ENCODE data around the gene ANK3.

Gene ANK3

DNA sequence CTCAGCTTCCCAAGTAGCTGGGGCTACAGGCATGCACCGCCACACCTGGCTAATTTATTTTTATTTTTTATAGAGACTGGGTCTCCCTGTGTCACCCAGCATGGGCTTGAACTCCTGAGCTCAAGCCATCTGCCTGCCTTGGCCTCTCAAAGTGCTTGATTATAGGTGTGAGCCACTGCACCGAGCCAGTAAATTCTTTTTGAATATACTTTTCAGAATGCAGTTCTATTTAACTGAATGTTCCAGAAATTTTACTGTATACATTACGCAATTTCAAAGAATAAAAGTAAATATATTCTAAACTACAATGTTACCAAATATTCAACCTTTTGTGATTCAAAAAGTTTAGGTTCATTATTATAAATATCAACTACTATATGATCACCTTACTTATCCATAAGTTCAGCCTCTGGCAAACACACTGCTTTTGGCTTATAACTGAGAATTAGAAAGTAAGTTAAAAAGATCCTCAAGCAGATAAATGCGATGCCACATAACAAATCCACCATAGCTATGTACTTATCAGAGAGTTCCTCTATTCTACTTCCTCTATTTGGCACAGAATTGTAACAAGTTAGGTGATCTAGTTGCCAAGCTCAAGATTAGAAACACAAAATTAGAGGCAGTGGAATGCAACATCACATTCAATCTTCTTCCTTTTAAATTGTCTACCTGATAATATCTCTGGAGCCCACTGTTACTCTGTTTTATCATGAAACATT, 118.2 kb downstream of the ANK3 start:
- DNase-seq: no peak

DNA sequence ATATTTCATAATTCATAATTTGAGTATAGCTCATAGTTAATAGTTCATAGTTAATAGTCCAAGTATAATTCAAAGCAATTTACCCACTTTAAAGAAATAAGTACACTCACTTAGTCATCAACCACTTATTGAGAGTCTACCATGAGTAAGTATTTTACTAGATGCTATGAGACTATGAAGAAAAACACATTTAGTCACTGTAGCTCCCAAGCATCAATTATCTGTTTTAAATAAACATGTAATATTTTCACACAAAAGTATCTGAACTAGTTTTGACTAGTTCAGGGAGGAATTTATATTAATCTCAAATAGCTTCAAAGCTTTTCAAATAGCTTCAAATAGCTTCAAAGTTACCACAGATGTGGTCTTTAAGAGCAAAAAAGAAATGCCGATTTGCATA, 119.2 kb downstream of the ANK3 start:
- DNase-seq: no peak

DNA sequence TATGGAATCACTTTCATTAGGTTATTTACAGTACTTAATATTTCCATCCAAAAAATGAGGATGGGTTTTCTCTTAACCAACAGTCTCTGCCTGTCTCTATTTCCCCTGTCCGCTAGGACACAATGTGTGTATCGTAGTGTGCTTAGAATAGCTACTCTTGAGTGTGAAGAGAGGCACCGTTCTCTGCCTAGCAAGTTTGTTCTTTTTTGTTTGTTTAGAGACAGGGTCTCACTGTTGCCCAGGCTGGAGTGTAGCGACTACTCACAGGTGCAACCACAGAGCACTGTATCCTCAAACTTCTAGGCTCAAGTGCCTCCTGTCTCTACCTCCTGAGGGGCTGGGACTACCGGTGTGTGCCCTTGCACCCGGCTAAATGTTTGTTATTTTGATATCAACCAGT, 121.9 kb downstream of the ANK3 start:
- no peak for DNase-seq

DNA sequence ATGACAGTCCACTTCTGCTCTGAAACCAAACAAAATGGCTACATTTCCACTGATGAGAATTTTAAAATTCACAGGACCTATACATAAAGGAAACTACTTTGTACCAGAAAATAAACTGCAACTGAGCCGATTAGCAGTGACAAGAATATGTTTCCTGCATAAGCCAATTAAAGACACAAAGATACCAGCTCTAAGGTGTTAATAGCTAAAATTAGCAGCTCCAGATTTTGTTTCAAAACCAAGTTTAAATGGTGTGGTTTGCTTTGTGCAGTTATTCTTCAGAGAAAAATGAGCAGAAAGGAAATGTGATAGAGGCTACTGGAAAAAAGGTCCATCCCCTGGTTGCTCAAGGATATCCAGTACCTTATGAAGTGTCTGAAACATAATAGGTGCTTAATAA, 123.2 kb downstream of the ANK3 start:
- DNase-seq: no peak

DNA sequence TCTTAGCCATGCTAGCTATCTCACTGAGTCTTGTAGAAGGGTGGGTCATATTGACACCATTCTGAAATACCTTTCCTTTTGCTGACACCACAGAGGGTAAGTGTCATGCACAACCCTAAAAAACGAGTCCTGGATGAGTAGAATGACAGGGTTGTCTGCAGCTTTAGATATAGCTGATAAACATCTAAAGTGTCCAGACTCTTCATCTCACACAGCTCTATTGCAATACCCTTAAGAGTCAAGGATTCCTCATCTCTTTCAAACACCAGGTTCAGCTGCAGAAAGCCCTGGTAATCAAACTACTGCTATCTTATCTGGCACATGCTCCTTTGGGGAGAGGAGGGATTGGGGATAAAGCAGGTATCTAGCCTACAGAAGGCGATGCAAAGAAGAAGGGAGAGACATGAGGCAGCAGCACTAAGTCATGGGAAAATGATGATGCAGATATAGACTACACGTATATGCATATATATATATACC, 127.0 kb downstream of the ANK3 start:
- DNase-seq: no peak

DNA sequence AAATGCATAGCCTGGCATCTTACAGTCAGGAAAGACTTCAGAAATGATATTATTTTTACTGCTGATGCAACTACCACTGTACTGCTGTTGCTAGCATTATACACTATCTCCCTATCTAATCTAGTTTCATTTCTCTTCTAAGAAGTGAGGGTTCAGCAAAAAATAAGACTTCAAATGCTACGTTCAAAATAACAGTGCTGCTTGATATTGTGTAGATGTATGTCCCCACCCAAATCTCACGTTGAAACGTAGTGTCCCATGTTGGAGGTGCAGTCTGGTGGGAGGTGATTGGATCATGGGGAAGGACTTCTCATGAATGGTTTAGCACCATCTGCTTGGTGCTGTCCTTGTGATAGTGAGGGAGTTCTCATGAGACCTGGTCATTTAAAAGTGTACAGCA, 129.4 kb downstream of the ANK3 start:
- DNase-seq: peak; percentile 8

DNA sequence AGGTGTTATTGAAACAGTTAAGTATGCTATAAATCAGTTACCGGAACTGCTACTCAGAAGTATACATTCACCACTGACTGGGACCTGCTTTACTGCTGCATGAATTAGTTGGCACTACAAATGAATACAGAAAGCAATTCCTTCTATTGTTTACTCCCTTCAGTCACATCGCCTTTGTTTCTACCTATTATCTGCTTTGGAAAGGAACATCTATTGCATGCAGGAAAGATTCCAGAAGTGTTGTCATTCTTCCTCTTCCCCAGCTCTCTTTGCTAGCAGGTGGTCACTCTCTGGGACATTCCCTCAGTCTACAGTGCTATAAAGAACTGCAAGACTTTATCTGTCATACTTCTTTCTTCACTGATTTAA, 131.3 kb downstream of the ANK3 start:
- no peak for DNase-seq

DNA sequence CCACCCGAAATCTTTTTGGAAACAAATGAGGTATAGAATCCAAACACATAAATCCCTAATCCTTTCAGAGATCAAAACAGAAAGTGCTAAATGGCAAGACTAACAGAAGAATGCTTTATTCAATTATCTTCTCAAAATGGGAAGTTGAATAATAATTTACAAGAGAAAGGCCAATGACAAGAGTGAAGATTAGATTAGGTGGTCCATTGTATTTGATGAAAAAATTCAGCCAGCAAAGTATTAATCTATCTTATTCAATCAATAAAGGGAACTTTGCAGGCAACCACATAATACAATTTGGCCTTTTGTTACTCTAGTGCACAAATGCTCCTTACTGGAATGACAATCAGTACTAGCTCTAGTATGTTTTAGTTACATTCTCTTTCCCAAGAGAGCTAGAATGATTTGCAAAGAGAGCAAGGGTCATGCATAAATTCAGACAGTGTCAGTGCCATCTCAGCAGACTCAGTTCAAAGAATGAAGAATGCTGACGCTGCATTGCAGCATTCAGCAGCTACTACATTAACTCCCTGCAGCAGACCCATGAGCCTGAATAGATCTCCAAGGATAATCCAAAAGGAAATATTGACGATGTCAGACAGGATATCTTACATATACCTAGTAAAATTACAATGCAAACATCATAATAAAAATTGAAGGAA, 131.8 kb downstream of the ANK3 start:
- no peak for DNase-seq

DNA sequence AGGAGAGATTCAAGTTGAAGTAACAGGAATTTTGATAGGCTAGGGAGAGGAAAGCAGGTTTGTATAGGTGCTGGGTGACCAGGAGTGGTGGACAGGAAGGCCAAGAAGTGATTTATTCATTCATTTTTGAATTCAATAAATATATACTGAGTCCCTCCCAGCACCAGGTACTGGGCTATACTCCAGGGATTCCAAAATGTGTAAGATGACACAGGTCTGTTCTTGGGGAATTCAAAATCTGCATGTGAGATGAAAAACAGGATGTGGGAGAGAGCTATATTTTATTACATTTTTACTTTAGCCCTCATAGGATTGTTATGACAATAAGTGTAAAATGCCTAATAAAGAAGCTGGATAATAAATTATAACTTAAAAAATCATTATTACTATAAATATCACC, 134.9 kb downstream of the ANK3 start:
- DNase-seq: no peak

DNA sequence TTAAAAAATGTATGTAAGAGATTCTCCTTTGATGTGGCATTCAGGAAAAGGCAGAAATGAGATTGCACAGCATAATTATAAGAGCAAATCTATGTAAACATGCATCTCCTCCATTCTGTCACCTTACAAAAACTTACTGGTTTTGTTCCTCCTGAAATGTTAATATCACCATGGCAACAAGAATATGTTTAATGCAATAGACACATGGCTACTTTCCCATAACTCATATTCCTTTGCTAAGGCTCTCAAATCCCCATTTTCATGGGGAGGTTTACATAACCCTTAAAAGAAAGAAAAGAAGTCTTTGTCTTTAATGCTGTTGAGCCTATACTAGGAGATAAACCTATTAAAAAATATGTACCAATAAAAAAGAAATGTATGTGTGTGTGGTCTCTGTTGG, 136.2 kb downstream of the ANK3 start:
- no peak for DNase-seq

DNA sequence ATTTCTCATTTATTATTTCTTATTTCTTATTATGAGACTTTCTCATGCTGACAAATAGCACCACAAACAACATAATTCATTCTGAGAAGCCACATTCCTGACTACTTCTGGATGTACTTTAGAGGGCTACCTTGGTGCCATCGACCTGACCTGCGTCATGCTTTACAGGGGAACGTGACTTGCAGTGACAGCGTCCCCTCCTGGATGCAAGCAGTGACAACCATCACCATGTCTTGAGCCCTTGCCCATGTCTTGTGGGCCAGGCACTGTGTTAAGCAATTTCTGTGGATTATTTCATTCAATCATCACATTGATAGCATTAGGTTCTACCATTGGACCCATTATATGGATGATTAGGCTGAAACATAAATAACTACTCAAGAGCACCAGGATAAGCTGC, 137.0 kb downstream of the ANK3 start:
- DNase-seq: no peak

DNA sequence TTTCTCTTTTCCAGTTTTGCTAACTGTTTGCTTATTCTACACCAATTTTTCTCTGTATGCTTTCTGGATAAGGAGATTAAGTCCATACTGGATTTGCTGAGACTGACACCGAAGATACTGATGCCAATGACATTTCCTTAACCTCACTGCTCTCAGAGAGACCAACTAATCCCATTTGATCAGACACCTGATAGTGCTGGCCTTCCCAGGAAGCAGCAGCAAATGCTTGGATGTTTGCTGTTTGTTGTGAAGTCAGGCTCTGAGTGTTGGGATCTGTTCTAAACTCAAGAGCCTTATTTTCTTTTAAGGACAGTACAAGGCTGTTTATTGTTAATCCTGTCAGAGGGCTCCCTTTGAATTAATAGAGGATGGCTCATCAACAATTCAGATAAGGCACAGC, 143.3 kb downstream of the ANK3 start:
- no peak for DNase-seq

DNA sequence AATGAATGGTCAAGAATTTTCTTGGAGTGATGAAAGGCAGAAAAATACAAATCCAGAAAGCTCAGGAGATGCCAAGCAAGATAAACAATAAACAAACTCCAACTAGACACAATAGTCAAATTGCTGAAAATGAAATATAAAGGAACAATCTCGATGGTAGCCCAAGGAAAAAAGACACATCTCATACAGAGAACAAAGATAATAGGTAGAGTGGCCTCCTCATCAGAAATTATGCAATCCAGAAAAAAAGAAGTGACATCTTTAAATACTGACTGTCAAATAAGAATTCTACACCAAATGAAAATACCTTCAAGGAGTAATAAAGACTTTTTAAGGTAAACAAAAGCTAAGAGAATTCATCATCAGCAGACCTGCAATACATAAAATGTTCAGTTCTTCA, 150.4 kb downstream of the ANK3 start:
- no peak for DNase-seq

DNA sequence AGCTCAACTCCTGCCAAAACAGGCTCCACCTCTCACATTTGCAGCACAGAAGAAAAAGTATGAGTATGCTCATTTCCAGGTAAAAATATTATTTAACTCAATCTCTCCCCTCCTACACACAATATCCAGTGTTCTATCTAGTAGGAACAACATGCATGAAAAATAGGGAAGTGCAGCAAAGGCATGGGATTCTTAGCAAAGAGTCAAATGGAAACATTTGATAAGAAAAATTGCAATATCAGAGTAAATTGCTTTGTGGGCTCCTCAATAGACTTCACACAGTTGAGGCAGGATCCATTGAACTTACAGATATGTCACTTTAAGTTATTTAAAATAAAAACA, 150.9 kb downstream of the ANK3 start:
- no peak for DNase-seq

DNA sequence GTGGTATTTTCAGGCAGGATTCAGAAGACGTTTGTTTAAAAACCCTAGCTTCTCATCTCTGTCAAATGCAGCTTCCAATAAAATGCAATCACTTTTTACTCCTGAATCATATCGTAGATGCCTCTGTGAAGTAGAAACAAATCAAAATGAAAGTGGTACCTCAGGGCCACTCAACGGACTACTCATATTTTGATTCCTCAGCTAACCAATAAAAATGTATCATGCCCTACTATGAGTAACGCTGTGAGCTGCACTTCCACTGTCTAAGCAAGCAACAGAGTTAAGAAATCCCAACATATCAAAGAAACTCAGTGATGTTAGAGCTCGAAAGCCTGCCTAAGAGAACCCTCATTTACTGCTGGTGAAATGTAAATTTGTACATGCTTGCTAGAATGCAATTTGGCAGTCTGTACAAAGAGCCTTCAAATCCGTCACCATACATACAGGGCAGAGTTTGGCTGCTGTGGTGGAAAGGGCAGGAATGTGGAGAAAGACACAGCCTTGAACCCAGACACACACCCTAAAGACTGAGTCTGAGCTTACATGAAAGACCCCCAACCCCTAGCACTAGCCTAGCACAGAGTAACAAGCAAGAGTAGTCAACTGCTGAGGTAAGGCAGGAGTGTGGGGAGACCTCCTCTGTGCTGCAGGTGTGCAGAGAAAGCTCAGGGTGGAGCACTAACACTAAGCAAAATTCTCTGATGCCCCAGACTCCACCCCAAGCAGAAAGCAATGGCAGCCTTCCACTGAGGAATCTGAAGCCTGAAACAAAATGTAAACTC, 151.5 kb downstream of the ANK3 start:
- peak; percentile 88 for DNase-seq

DNA sequence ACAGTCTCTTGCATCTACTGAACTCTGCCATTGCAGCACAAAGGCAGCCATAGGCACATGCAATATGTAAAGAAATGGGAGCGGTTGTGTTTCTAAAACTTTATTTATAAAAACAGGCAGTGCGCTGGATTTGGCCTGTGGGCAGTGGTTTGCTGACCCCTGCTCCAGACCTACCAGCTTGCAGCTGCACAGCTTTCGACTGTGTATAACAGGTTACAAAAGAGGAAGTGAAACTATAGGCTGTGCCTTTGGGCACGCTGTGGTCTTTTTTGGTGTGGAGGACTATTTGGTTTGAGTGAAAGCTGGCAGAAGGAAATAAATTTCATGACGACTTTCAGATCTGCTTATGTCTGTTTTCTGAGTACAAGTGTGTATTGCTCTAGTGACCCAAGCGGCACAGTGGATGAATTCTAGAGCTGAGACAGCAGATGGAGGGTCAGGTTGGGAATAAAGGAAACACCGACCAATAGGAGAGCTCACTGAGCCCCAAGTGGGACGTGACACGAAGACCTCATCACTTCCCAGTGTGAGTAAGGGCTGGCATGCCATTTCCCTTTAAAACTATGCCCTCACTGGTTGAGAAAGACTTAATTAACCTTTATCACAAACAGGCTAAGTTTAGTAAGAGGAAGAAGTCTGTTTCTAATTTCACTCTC, 152.7 kb downstream of the ANK3 start:
- DNase-seq: peak; percentile 67

DNA sequence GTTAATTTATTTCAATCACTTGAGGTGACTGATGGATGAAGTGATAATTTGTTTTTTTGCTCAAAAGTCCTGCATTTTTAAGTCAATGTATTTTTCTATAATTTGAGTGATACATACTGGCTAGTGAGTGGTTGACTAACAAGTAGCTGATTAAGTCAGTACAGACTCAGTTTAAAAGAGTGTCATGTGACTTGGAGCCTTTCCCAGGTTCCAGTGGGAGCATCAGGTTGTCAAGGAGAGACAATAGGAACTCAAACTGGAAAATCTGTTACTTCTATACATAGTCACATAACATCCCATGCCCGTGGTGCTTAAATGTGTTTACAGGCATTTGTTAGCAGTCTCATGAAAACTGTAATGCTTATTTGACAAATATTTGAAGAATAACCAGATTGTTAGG, 154.7 kb downstream of the ANK3 start:
- DNase-seq: no peak

DNA sequence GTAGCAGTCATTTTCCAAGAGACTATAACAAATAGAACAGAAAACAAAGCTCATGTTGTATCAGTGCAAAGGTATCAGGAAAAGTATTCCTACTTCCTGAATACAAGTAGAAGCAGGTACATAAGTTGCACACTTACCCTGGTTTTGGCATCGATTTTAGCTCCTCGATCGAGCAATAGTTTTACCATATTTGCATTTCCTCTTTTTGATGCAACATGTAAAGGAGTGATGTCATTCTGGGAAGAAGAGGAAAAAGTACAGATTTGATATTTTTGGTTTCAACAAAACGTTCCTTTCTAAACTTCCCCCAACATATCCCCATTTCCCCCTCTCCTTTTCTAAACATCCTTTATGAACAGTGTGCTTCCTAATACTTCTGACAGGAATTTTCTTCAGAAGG, 155.1 kb downstream of the ANK3 start:
- DNase-seq: no peak

DNA sequence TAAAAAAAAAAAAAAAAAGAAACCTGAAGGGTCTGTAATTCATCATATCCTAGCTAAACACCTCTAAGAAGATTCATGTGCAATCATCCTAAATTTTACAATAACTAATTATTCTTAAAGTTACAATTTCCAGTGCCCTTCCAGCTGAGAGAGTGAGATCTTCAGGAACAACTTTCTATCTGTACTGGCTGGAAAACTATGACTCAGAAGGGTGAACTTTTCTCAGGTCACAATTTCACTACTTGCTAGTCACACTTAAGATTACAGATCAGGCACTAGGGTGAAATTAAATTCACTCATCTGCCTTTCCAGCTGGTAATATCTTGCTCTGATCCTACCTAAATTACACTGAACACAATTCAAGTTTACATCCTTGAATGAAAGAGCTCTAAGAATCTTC, 158.8 kb downstream of the ANK3 start:
- no peak for DNase-seq

DNA sequence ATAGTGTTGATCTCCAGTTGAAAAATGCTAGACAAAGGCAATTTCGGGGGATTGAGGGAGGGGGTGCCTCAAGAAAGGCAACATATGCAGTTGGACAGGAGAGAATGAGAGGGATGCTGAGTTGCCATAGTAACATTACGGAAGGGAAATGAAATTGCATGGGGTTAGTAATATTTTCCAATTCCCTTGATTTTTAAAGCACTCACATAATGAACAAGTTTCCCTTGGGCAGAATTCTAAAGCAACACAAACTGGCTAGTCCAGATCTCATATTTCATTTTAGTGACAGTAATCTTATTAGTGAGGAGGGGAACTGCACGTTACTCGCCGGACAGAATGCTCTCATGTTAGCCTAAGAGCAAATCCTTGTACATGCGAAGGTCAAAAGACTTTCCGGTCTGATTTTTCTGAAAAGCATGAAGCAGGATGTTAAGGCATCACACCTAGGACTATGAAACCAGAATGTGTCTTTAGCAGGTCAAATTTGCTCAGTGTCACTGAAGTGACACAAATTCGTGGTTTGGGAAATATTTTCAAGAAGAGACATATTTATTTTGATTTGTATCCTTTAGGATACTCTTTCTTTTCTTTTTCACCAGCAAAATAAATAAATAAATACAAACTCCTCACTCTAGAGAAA, 165.5 kb downstream of the ANK3 start:
- no peak for DNase-seq

DNA sequence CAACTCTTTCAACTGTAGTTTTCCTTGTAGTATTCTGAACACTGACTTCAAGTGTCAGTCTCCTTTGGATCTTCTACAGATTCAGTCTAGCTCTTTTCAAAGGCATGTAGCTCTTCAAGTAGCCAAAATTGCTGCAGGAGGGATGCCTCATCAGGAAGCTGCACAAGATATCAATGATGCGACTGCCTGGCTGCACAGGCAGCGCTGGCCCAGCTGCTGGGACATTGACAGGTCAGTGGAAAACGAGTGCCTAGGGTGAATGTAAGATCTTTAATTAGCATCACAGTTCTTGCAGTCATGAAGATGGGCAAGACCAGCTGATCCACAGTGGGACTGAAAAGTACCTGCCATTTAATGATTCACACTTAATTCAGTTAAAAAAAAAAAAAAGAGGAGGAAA, 167.6 kb downstream of the ANK3 start:
- no peak for DNase-seq

DNA sequence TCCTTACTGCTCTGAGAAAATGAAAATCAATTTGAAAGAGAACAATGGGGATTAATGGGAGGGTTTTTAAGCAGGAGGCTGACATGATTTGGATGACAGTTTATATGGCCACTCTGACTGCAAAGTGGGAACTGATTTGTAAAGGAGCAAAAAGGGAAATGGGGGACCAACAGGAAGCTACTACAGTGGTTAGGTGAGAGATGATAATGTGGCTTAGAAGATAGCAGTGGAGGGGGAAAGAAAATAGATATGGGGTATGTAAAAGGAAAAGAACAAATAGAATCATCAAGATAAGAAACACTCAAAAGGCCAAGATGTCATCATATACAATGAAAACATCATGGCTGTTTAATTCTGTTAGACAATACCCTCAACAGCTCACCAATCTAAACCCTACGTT, 177.5 kb downstream of the ANK3 start:
- DNase-seq: no peak

DNA sequence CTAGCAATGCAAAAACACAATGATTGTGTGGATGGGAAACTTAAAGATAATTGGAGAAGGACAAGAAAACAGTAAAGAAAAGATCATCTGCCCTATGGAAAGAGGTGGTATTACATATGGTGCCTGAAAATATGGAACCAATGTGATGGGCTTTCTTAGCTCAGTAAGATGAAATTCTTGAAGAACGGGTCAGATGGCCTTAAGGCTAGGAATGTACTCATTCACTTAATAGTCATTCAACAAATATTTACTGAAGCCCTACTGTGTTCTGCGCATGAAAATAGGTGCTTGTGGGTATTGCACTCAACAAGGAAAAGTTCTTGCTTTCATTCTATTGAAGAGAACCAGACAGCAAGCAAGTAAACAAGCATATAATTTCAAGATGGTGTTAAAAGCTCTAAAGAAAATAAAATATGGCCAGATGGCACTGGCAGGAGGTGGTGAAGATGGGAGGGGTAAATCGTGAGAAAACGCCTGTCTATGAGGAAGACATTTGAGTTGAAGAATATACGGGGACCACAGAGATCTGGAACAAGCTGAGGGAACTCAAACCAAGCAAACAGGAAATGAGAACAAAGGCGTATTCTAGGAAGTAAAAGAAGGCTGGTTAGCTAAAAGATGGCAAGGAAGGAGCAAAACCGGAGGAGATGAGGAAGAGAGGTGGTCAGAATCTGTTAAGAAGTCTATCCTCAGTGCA, 179.7 kb downstream of the ANK3 start:
- no peak for DNase-seq
